Measurements from ENCODE around the gene PGAP2.
A peak's percentile ranks its signal among the peaks of the same experiment; 100 is the strongest.

The PGAP2 gene

DNA sequence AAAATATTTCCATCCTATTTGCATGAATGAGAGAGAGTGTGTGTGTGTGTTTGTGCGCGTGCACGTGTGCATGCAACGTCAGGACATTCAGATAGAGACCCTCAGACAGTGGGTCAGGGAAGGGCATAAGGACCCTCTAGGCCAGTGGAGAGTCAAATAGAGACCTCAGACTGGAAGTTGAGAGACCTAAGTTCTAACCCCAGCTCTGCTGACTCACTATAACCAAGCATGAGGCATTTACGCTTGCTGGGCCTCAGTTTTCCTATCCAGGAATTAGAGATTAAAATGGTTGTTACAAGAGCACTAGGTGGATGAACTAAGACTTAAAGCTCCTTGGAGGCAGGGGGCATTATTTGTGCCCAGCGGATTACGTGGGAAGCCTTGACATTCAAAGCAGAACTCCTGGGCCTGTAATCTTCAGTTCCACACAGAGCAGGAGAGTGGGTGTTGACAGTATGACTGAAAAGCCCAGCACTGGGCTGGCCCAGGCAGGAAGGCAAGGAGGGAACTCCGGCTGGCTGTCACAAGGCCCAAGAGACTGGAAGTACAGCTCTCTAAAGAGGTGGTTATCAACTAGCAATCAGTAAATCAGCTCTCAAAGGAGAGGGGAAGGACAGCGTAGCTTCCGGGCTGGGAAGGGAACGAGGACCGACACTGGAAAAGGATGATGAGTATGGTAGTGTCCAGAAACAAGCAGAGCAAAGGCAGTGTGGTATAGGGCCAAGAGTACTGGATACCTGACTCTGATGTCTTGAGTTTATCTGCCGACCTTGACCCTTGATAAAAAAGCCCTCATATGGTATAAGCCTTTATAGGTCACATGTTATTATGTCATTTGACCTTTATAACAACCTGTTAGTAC lies 23.2 kb downstream of the PGAP2 start:
- DNase-seq (ENCODE audit: low read depth) = no peak

DNA sequence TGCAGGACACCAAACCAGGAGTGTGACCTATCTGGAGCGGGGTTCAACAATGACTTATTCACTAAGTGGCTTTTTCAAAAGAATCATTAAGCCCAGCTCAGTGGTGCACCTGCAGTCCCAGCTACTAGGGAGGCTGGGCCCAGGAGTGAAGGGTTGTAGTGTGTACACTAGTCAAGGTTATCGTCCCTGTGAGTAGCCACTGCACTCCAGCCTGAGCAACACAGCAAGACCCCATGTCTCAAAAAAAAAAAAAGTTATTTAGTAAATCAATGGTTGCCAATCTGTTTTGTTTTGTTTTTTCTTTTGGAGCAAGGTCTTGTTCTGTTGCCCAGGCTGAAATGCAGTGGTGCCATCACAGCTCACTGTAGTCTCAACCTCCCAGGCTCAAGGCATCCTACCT lies 24.5 kb downstream of the PGAP2 start:
- DNase-seq (ENCODE audit: low read depth) = no peak

DNA sequence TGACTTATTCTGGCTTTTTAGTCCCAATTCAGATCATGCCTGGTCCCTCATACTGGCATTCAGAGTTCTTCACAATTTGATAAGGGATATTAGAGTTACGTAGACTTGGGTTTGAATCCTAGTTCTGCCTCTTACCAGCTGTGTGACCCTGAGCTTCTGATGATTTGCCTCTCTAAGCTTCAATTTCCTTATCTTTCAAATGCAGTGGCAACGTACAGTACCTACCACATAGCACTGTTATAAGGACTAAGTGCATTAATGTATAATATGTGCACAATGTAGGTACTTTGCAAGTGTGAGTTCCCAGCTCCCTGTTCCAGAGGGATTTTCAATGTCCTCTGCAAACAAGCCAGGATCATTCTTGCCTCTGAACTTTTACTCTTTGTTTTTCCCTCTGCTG lies 25.1 kb downstream of the PGAP2 start:
- no peak for DNase-seq (ENCODE audit: low read depth)

DNA sequence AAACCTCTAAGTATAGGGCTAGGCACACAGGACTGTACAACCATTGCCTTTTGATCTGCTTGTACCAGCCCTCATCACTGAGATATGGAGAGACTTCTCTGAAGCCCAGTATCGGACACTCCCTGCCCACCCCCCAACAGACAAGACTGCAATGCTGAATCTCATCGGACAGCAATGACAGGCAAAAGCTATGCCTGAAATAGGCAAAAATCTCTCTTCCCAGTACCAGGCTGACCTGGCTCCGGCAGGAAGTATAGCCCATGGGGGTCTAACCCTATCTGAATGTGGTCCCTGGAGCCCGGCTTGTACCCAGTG lies 25.9 kb downstream of the PGAP2 start:
- no peak for DNase-seq (ENCODE audit: low read depth)

DNA sequence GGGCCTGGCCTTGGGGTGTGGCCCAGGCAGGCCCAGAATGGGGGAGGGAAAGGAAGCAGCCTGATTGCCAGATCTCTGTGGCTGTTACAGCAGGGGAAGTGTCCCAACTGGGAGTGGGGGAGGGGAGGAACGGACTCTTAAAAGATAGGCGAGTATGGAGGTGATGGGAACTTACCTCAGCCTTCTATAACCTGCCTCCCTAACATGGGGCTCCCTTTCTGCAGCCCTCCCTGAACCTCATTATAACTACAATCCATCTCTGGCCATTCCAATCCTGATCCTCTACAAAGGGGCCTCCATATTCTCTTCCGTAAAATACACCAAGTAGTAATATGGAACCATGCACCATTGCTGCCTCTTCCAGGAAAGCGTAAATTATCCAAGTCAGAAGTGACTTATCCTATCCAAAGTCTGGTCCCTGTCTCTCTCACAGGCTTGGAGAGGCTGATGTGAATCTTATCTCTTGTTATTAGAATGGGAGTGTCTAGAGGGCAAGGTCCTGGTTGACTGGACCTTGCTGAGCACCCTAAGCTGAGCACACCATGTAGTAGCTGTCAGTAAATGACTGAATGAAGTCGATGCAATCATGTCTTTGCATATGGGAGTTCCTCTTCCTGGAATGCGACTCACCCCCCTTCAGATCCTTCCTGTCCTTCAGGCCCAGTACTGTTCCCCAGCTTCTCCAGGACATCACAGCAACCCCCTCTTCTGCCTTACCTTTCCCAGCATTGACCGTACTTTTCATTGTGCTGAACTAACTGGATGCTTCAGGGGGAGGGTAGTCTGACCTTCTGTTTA lies 26.5 kb downstream of the PGAP2 start:
- no peak for DNase-seq (ENCODE audit: low read depth)

DNA sequence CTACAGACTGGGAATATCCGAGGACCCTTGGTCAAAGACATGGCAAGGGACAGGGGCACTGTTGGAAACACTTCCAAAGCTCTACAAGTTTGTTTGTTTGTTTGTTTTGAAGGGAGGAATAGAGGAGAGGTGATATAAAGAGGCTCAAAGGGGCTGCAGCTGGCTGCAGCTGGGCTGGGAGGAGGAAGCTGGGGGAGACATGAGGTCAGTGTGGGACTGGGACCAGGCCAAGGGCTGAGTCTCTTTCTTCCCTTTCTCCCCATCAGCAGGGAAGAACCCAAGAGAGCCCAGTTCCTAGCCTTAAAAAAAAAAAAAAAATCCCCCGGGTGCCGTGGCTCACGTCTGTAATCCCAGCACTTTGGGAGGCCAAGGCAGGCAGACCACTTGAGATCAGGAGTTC lies 27.4 kb downstream of the PGAP2 start:
- no peak for DNase-seq (ENCODE audit: low read depth)

DNA sequence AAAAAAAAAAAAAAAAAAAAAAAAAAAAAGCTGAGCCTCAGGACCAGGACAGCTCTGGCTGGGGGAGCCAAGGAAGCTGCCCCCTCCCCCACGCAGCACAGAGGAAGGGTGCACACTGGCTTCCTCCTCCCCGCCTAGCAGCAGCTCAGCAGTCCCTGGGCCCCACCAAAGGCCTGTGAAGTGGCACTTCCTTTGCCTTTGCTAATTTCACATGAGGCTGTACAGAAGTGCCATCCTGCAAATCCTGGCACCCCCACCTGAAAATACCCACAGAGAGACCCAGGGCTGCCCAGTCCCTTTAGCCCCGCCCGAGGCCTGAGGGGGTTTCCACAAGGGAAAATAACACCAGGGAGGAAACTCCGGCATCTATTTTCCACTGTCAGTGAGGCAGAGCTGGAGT lies 28.5 kb downstream of the PGAP2 start:
- DNase-seq (ENCODE audit: low read depth) = no peak

DNA sequence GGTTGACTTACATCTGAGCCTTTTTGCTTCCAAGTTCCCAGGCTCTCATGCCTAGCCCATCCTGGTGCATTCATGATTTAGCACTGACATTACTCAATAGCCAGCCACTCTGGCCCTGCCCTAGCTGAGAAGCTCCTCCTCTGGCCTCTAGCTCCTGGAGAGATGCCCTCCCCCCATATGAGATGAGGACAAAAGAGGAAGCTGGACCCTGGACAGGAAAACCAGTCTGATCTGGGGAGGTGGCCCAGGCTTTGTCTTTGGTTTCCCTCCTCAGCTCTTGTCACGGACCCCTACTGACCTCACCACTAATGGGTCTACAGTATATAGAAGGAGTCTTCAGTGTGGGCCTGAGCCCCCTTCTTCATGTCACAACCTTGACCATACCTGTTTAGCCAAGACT lies 29.4 kb downstream of the PGAP2 start:
- no peak for DNase-seq (ENCODE audit: low read depth)

DNA sequence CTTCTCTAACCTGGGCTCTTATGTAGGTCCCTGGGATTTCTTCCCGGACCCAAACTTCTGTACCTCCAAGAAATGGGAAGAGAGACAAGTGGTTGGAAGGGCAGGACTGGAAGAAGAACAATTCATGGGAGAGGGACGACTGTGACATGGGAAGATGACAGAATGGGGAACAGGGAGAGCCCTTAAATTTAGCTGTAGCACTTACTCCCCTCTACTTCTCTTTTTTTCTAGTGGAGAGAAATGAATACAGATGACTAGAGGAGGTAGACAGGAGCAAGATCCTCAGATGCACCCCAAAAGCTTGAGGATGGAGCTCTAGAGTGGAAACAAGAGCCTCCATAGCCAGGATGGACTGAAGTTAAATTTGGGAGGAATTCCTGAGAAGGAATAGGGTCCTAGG lies 30.1 kb downstream of the PGAP2 start:
- no peak for DNase-seq (ENCODE audit: low read depth)

DNA sequence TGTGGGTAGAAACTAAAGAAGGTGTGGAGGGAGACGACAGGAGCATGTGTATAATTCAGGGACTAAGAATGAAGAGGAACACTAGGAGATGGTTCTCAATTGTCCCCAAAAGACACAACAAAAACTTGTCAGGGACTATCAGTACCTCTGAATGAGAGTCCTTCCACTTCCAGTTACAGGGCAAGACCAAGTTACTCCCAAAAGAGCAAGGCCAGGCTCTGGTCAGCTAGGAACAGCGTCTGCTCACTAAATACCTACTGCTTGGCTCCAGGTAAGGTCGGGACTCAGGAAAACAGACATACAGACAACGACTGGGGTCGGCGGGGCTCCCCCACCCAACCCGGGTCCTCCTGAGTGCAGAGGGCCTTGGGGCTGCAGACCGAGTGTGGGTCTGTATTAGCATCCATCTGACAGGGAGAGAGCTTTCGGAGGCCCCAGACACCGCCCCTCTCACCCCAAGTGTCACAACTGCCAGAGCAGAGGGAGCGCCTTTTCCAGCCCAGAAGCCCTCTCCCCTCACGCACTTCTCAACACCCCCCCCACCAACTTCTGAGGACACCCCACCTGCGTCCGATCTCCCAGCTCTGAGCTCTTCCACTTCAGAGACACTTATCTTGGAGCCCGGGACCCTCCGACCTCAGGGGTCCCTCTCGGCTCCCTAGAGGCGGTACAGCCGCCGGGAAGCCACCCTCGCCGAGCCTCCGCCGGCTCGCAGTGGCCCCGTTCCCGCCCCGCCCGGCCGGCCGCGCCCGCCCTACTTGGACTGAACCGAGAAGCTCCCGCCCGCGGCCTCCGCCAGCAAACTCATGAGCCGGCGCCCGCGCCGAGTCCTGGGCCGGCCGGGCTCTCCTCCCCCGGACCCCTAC lies 31.9 kb downstream of the PGAP2 start:
- no peak for DNase-seq (ENCODE audit: low read depth)

DNA sequence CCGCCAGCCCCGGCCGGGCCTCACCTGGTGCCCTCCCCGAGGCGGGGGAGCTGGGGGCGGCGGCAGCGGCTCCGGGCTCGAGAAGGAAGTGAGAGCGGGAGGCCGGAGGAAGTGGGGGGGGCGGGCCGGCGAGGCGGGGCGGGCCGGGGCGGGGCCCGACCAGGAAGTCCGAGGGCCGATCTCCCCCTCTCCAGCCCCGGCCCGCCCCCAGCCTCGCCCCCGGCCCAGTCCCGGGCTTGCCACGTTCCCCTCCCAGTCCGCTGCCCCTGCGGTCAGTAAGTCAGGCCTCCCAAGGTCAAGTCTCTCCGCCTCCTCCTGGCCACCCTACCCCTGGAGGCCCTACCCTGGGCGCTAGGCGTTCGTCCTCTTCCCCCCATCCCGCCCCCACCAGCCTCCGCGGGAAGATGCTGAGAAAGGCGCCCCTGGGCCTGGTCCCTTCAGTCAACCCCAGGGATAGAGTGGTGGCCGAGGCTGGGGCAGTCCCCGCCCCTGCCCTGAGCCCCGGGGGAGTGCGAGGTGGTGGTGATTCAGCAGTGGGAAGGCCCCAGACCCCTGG lies 32.6 kb downstream of the PGAP2 start, which contains the start of gene RHOG:
RHOG (minus strand) TSS at position 90 of the 556 bp plus-strand sequence. CDS start 12,821 bp downstream, outside the sequence.
- DNase-seq (ENCODE audit: low read depth) = no peak

DNA sequence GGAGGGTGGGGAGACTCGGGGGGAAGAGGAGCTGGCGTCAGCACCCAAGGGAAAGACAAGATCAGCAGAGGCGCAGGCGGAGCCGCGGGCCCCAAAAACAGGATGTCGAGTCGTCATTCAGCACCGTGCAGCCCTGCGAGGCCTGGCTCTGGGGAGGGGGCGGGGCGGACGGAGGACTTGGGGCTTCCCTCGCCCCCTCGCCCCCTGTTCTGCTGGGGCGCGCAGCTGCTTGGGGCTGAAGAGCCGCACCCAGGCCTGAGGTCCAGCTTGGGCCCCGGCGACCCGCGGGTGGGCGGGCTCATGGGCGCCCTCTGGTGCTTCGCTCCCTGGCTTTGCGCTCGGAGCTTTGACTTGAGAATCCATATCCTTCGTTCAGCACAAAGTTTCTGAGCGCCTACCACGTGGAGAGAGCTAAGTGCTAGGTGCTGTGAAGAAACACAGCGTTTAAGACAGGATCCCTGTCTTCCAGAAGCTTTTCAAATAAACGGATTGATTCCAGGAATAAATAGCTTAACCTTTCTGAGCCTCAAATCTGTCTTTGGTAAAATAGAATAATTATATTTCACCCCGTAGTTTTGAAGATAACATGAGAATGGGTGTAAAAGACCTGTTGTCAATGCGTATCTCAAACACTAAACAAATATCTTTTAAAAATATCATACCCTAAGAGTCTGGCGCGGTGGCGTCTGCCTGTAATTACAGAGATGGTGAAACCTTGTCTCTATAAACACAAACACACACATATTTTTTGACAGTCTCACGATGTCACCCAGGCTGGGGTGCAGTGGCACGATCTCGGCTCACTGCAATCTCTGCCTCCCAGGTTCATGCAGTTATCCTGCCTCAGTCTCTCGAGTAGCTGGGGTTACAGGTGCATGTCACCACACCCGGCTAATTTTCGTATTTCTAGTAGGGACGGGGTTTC lies 33.3 kb downstream of the PGAP2 start:
- peak; percentile 90 for DNase-seq (ENCODE audit: low read depth)

DNA sequence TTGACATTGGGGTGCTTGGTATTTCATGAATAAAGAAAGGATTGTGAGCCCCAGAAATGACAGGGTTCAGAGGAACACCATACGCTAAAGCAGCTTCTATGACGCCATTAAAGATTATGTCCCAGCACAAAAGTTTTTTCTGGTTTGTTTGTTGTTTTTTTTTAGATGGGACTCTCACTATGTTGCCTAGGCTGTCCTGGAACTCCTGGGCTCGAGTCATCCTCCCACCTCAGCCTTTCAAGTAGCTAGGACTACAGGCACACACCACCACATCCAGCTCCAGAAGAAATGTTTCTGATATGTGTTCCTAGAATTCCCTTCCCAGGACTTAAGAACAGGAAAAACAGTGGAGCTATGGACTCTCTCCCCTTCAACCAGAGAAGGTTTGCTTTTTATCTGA lies 35.0 kb downstream of the PGAP2 start:
- no peak for DNase-seq (ENCODE audit: low read depth)

DNA sequence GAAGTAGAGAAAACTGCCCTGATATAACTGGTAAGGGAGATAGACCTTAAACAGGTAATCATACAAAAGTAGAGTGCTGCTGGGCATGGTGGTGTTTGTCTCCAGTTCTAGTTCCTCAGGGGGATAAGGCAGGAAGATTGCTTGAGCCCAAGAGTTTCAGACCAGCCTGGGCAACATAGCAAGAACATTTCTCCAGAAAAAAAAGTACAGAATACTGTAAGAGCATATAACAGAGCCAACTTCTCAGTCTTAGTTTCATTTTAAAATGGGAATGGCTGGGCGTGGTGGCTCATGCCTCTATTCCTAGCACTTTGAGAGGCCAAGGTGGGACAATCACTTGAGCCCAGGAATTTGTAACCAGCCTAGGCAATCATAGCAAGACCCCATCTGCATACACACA lies 36.9 kb downstream of the PGAP2 start:
- no peak for DNase-seq (ENCODE audit: low read depth)

DNA sequence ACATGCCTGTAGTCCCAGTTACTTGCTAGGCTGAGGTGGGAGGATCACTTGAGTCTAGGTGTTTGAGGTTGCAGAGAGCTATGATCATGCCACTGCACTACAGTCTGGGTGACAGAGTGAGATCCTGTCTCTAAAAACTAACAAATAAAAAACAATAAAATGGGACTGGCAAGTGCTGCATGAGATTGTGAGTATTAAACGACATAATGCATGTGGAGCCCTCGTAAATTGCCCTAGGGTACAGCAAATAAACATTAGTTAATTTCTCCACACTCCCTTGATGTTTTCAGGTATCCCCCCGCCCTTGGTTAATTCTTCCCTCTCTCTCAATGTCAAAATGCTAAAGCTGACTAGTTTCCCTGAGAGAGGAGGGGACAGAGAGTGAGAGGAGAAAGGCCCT lies 37.3 kb downstream of the PGAP2 start:
- DNase-seq (ENCODE audit: low read depth) = no peak

DNA sequence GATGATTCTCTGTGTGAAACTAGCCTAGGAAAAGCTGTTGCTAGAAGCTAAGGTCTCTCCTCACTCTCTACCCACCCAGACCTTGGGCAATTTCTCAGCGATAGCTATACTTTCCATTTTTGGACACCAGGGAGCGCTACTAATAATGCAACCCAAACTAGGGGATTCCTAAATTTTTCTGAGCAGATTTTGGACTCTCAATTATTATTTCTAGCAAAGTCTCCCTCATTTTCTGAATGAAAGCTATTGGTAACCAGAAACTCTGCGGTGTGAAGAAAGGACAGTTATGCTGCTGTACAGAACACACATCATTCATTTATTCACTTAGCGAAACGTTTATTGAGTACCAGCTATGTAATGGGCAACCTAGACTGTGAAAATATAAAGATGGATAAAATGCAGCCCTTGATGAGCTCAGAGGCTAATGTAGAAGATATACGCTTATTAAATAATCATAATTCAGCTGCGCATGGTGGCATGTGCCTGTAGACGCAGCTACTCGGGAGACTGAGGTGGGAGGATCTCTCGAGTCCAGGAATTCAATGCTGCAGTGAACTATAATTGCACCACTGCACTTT lies 41.0 kb downstream of the PGAP2 start:
- no peak for DNase-seq (ENCODE audit: low read depth)

DNA sequence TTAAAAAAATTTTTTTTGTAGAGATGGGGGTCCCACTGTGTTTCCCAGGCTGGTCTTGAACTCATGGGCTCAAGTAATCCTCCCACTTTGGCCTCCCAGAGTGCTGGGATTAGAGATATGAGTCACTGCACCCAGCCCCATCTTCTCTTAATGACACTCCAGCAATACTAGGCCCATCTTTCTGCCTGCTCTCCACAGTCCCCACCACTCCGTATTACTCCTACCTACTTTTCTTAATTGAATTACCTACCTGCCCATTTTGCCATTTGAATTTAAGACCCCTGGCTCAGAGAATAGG lies 45.1 kb downstream of the PGAP2 start:
- DNase-seq (ENCODE audit: low read depth) = no peak

DNA sequence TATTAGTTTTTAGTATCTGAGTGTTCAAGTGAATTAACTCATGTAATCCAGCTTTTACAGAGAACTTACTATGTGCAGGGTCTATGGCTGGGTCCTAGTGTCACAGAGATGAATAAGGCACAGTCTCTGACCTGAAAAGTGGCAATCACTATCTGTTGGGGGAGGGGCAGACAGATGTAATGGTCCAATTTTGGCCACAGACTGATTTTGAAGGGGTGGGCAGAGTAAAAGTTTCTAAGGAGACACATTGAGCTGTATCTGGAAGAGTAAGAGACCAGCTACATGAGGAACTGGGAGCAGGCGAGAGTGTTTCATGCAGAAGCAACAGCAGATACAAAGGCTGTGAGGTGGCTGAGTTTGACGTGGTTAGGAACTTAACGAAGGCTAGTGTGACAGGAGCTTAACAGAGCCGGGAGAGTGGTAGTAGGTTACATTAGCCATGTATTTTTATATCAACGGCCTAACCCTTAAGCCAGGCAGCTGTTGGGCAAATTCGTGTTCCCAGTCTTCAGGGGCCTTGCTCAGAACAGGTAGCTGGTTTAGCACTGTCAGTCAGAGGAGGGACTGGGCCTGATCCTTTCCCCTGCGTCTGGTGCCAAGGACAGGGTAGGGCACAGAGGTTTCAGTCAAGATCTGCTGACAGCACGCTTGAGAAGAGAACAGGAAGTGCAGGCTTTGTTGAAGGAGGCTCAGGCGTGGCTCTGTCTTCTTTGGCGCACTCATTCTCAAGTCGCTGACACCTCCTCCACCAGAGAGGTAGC lies 45.7 kb downstream of the PGAP2 start:
- peak; percentile 60 for DNase-seq (ENCODE audit: low read depth)

DNA sequence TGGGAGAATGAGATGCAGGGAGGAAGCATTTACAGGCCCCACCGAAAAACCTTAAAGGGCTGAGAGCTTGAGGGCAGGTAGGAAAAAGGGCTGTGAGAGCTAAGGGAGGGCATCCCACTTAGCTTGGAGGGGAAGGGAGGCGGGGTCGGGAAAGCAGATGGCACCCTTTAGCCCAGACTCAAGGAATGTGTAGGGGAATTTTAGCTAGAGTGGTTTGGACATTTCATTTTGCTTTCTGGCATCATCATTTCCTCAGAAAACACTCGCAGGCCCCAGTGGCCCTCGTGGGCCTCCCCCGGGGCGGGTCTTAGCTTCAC lies 46.3 kb downstream of the PGAP2 start:
- DNase-seq (ENCODE audit: low read depth) = no peak

Data from activated T-cell treated with anti-CD3 and anti-CD28 coated beads for 48 hours (primary cell).